HL-60 (cell line): ENCODE data around the gene KMT5C.

ENCODE experiments used
- GABPA ChIP-seq: IDR thresholded peaks from 2 replicates; pipeline ENCODE4 v1.6.1; 2012; ENCODE audit warnings: low read depth
- POLR2AphosphoS5 ChIP-seq: IDR thresholded peaks from 2 replicates; pipeline ENCODE4 v1.6.1; 2012; ENCODE audit warnings: low read depth
- SPI1 ChIP-seq: IDR thresholded peaks from 2 replicates; pipeline ENCODE4 v1.6.1; 2012; ENCODE audit warnings: low read depth, mild to moderate bottlenecking, borderline replicate concordance
- TF ChIP-seq, protein P1 (sequence below): IDR thresholded peaks from one replicate; pipeline ENCODE4 v1.5.1; 2011; ENCODE audit warnings: low read length, control low read depth, inconsistent platforms; ENCODE audit not compliant: insufficient read depth
- TF ChIP-seq, protein P2 (sequence below): IDR thresholded peaks from 2 replicates; pipeline ENCODE4 v1.6.1; 2012; ENCODE audit warnings: low read depth; ENCODE audit not compliant: insufficient replicate concordance

DNA sequence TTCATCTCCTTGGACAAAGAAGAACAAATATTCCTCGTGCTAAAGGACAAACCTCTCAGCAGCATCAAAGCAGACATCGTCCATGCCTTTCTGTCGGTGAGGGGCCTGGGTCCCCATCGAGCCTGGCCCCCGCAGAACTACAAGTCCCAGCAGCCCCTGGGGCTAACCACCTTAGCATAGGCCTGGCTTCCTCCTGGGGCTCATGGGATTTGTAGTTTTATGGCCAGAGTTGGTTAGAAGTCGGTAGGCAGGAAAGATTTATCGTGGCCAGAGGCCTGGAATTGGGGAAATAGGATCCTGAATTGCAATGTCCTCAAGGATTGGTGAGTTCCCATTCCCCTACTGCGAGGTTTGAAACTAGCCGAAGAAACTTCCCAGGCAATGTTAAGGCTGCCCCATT lies 34.2 kb upstream of the KMT5C start:
- TF ChIP-seq, protein P1, sequence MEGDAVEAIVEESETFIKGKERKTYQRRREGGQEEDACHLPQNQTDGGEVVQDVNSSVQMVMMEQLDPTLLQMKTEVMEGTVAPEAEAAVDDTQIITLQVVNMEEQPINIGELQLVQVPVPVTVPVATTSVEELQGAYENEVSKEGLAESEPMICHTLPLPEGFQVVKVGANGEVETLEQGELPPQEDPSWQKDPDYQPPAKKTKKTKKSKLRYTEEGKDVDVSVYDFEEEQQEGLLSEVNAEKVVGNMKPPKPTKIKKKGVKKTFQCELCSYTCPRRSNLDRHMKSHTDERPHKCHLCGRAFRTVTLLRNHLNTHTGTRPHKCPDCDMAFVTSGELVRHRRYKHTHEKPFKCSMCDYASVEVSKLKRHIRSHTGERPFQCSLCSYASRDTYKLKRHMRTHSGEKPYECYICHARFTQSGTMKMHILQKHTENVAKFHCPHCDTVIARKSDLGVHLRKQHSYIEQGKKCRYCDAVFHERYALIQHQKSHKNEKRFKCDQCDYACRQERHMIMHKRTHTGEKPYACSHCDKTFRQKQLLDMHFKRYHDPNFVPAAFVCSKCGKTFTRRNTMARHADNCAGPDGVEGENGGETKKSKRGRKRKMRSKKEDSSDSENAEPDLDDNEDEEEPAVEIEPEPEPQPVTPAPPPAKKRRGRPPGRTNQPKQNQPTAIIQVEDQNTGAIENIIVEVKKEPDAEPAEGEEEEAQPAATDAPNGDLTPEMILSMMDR = no peak
- no peak for TF ChIP-seq POLR2AphosphoS5
- TF ChIP-seq, protein P2, sequence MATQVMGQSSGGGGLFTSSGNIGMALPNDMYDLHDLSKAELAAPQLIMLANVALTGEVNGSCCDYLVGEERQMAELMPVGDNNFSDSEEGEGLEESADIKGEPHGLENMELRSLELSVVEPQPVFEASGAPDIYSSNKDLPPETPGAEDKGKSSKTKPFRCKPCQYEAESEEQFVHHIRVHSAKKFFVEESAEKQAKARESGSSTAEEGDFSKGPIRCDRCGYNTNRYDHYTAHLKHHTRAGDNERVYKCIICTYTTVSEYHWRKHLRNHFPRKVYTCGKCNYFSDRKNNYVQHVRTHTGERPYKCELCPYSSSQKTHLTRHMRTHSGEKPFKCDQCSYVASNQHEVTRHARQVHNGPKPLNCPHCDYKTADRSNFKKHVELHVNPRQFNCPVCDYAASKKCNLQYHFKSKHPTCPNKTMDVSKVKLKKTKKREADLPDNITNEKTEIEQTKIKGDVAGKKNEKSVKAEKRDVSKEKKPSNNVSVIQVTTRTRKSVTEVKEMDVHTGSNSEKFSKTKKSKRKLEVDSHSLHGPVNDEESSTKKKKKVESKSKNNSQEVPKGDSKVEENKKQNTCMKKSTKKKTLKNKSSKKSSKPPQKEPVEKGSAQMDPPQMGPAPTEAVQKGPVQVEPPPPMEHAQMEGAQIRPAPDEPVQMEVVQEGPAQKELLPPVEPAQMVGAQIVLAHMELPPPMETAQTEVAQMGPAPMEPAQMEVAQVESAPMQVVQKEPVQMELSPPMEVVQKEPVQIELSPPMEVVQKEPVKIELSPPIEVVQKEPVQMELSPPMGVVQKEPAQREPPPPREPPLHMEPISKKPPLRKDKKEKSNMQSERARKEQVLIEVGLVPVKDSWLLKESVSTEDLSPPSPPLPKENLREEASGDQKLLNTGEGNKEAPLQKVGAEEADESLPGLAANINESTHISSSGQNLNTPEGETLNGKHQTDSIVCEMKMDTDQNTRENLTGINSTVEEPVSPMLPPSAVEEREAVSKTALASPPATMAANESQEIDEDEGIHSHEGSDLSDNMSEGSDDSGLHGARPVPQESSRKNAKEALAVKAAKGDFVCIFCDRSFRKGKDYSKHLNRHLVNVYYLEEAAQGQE = no peak
- TF ChIP-seq GABPA = peak; percentile 28; the same call in 1 of the 2 replicates
- 0 out of 2 replicates have a peak, but pooled peaks have one; percentile 23 for TF ChIP-seq SPI1
